ENCODE data around the gene CYP26C1. TPM values are rescaled to one million over a fixed set of nuclear protein-coding genes. Genes with fewer than 3 reads are reported as not detected.

The CYP26C1 gene
- total and polyA plus RNA-seq, 2 of the 13 experiments (the other 11 are each of a cell fraction or from before 2014, with no cell fraction given) = 0.02 TPM; not detected in 1

- Histone ChIP-seq H3K4me1 (ENCODE audit: insufficient read depth, low read length) (peaks cover 36% of the 10 kb centered on the region), H2AFZ (ENCODE audit: low read length) (no peak overlapping the region), H3K4me3 (replicated peaks in 1 of 3; ENCODE audit: insufficient read depth in 1 of 3, low read depth in 2 of 3, low read length in 3 of 3) (no peak overlapping the region), H3K9me3 (ENCODE audit: low read length) (no peaks in the 10 kb centered on the region), H3K79me2 (ENCODE audit: insufficient read depth, low read length) (no peaks in the 10 kb centered on the region), H4K20me1 (ENCODE audit: insufficient read depth, low read length) (no peaks in the 10 kb centered on the region), H3K4me2 (ENCODE audit: low read depth, low read length) (no peak overlapping the region), H3K27me3 (ENCODE audit: control insufficient read depth in 1 of 2, insufficient read depth in 2 of 2, low read length in 2 of 2) (no peaks in the 10 kb centered on the region), H3K9ac (ENCODE audit: insufficient read depth, low read depth, low read length) (no peak overlapping the region), H3K27ac (ENCODE audit: extremely low read length, insufficient read depth, low read length) (no peak overlapping the region), H3K36me3 (replicated peaks in 1 of 2; ENCODE audit: control insufficient read depth in 1 of 2, insufficient read depth in 2 of 2, low read length in 2 of 2) (no peaks in the 10 kb centered on the region)
- no TSS peak for BruUV-seq (replicated peaks)
- TF ChIP-seq, protein P1, sequence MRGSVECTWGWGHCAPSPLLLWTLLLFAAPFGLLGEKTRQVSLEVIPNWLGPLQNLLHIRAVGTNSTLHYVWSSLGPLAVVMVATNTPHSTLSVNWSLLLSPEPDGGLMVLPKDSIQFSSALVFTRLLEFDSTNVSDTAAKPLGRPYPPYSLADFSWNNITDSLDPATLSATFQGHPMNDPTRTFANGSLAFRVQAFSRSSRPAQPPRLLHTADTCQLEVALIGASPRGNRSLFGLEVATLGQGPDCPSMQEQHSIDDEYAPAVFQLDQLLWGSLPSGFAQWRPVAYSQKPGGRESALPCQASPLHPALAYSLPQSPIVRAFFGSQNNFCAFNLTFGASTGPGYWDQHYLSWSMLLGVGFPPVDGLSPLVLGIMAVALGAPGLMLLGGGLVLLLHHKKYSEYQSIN (CRISPR knock-in tag; IDR thresholded peaks at IDR 0.05; ENCODE audit: borderline replicate concordance) = no peak
- TF ChIP-seq ZNF234 (CRISPR knock-in tag; conservative IDR thresholded peaks at IDR 0.05) (no peak), AHDC1 (CRISPR knock-in tag; IDR thresholded peaks at IDR 0.05; ENCODE audit: borderline replicate concordance) (no peak), LRRFIP1 (CRISPR knock-in tag; conservative IDR thresholded peaks at IDR 0.05) (no peak), ATRX (CRISPR knock-in tag; IDR thresholded peaks at IDR 0.05; ENCODE audit: borderline replicate concordance) (no peak), ATF5 (CRISPR knock-in tag; IDR thresholded peaks at IDR 0.05; ENCODE audit: low read depth) (no peak), ZBTB38 (CRISPR knock-in tag; IDR thresholded peaks at IDR 0.05) (no peak), GZF1 (CRISPR knock-in tag; IDR thresholded peaks at IDR 0.05) (no peak)
- TF ChIP-seq, protein P2, sequence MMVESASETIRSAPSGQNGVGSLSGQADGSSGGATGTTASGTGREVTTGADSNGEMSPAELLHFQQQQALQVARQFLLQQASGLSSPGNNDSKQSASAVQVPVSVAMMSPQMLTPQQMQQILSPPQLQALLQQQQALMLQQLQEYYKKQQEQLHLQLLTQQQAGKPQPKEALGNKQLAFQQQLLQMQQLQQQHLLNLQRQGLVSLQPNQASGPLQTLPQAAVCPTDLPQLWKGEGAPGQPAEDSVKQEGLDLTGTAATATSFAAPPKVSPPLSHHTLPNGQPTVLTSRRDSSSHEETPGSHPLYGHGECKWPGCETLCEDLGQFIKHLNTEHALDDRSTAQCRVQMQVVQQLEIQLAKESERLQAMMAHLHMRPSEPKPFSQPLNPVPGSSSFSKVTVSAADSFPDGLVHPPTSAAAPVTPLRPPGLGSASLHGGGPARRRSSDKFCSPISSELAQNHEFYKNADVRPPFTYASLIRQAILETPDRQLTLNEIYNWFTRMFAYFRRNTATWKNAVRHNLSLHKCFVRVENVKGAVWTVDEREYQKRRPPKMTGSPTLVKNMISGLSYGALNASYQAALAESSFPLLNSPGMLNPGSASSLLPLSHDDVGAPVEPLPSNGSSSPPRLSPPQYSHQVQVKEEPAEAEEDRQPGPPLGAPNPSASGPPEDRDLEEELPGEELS (CRISPR knock-in tag; IDR thresholded peaks at IDR 0.05) = no peak
- TF ChIP-seq, protein P3, sequence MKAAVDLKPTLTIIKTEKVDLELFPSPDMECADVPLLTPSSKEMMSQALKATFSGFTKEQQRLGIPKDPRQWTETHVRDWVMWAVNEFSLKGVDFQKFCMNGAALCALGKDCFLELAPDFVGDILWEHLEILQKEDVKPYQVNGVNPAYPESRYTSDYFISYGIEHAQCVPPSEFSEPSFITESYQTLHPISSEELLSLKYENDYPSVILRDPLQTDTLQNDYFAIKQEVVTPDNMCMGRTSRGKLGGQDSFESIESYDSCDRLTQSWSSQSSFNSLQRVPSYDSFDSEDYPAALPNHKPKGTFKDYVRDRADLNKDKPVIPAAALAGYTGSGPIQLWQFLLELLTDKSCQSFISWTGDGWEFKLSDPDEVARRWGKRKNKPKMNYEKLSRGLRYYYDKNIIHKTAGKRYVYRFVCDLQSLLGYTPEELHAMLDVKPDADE (CRISPR knock-in tag; IDR thresholded peaks at IDR 0.05) = no peak
- in situ Hi-C loops (cut with HindIII; ENCODE audit: extremely low pct_ligation_motif_present, low pct_unique_long_range_greater_than_20kb) (no loop called here), intact Hi-C loops (cut with micrococcal nuclease; ENCODE audit: unreplicated experiment) (loop anchor here (10.0 kb wide), 1 partner anchor 140 kb away; no protein-coding TSS in a partner anchor)
- DNase-seq (ENCODE audit: low spot score) = no peak
- WGBS (ENCODE audit: low lambda C conversion rate) = 94% methylated on average over 1 of the region's 1 CpG
- no peak for ATAC-seq
- ChIA-PET POLR2A (no interaction called here), CTCF (ENCODE audit: low intra/inter-chr PET ratio, low total read pairs) (no interaction called here)
- no peak for FAIRE-seq
Measured at GRCh38 chr10:93034426-93034825, 26.2 kb upstream of the CYP26C1 start.
